ENCODE results near the gene ATRN.

The ATRN gene

DNA sequence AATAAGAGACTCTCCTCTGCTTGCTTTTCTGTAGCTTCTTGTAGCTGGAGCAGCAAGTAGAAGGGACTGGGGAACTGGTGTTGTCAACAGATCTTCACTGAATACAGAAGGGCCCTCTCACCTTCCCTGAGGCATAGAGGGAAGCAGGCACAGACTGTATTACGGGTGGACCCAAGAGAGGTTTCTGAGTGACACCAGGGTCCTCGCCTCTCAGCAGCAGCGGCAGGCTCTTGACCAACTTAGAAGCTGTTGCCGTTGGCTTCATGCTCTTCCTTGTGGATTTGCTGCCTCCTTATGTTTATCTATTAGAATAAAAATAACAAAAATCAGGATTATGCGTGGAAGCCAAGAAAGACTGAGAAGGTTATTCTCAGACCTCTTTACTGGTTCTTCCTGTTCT is 160.7 kb downstream of the ATRN start:
- H3K4me1 ChIP-seq (ENCODE audit: control insufficient read depth in 1 of 2, insufficient read depth in 2 of 2, low read length in 2 of 2) = no peaks in the 10 kb centered on the region
- no peaks in the 10 kb centered on the region for H3K27me3 ChIP-seq (ENCODE audit: insufficient read depth, low read length)
- H2AFZ ChIP-seq (ENCODE audit: insufficient read depth, low read length, poor library complexity) = no peak overlapping the region
- no peak overlapping the region for H4K91ac ChIP-seq (ENCODE audit: low read depth, low read length)
- no peak overlapping the region for H2BK120ac ChIP-seq (ENCODE audit: insufficient read depth, low read length, poor library complexity)
- no peak overlapping the region for H2BK12ac ChIP-seq (ENCODE audit: low read length)
- no peak for DNase-seq
- H3K79me1 ChIP-seq (ENCODE audit: low read length) = no peaks in the 10 kb centered on the region
- no peak overlapping the region for H3K27ac ChIP-seq (ENCODE audit: low read depth, low read length)
- H2AK5ac ChIP-seq (ENCODE audit: low read length) = no peak overlapping the region
- H3K14ac ChIP-seq (ENCODE audit: low read length) = no peak overlapping the region
- no peak overlapping the region for H3K4me3 ChIP-seq (ENCODE audit: low read depth, low read length)
- no peak overlapping the region for H3K9ac ChIP-seq (ENCODE audit: low read length)
- H3K23ac ChIP-seq (ENCODE audit: low read length) = no peak overlapping the region
- H3K4me2 ChIP-seq (ENCODE audit: low read length) = no peak overlapping the region
- WGBS (ENCODE audit: extremely low coverage, insufficient coverage, insufficient read length) = no CpG with 5 or more reads among the region's 5 CpGs
- peaks cover 0 to 2% of the 10 kb centered on the region in 2 experiments for H3K36me3 ChIP-seq (ENCODE audit: control insufficient read depth in 1 of 2, insufficient read depth in 2 of 2, low read length in 2 of 2)
- no peak overlapping the region for H4K12ac ChIP-seq (ENCODE audit: low read depth, low read length)
- H2BK5ac ChIP-seq (ENCODE audit: low read depth, low read length, poor library complexity) = no peak overlapping the region
- H3K18ac ChIP-seq (ENCODE audit: low read length) = no peak overlapping the region
- no peaks in the 10 kb centered on the region for H3K9me3 ChIP-seq (ENCODE audit: insufficient read depth, low read depth, low read length)
- no peak overlapping the region for H4K8ac ChIP-seq (ENCODE audit: low read depth, low read length)
- no peak overlapping the region for H3K4ac ChIP-seq (ENCODE audit: low read depth, low read length)
- no peaks in the 10 kb centered on the region for H3K79me2 ChIP-seq (ENCODE audit: control insufficient read depth, insufficient read depth, low read length, poor library complexity)

DNA sequence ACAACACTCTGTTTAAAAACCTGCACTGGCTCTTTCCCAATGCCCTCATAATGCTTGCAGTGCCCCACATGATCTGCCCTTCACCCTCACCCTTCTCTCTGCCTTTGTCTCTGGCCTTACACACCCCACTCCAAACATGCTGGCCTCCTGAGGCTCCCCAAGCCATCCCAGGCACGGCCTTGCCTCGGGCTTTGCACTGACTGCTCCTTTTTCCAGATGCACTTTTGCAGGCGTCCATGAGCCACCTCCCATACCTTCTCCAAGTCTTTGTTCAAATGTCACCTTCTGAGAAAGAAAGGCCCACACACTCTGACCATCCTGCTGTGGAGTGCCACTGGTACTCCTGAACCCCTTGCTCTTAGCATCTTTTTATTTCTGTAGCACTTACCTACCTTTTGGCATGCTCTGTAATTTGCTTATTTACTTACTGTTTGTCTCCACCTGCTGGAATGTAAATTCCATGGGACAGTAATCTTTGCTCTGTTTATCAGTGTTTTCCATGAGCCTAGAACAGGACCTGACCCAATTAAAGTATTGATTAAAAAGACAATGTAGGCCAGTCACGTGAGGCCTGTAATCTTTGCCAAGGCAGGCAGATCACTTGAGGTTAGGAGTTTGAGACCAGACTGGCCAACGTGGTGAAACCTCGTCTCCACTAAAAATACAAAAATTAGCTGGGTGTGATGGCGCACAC is 161.6 kb downstream of the ATRN start:
- no peak overlapping the region for H3K18ac ChIP-seq (ENCODE audit: low read length)
- H3K79me1 ChIP-seq (ENCODE audit: low read length) = no peaks in the 10 kb centered on the region
- no peaks in the 10 kb centered on the region for H3K27me3 ChIP-seq (ENCODE audit: insufficient read depth, low read length)
- H3K9me3 ChIP-seq (ENCODE audit: insufficient read depth, low read depth, low read length) = no peaks in the 10 kb centered on the region
- no peak overlapping the region for H2AFZ ChIP-seq (ENCODE audit: insufficient read depth, low read length, poor library complexity)
- H2BK12ac ChIP-seq (ENCODE audit: low read length) = no peak overlapping the region
- WGBS (ENCODE audit: extremely low coverage, insufficient coverage, insufficient read length) = no CpG with 5 or more reads among the region's 7 CpGs
- H2BK120ac ChIP-seq (ENCODE audit: insufficient read depth, low read length, poor library complexity) = no peak overlapping the region
- no peak overlapping the region for H2BK5ac ChIP-seq (ENCODE audit: low read depth, low read length, poor library complexity)
- no peak overlapping the region for H3K14ac ChIP-seq (ENCODE audit: low read length)
- no peak overlapping the region for H3K23ac ChIP-seq (ENCODE audit: low read length)
- H3K4me1 ChIP-seq (ENCODE audit: control insufficient read depth in 1 of 2, insufficient read depth in 2 of 2, low read length in 2 of 2) = no peaks in the 10 kb centered on the region
- H3K4me2 ChIP-seq (ENCODE audit: low read length) = no peak overlapping the region
- no peak overlapping the region for H3K4ac ChIP-seq (ENCODE audit: low read depth, low read length)
- H3K79me2 ChIP-seq (ENCODE audit: control insufficient read depth, insufficient read depth, low read length, poor library complexity) = no peaks in the 10 kb centered on the region
- peak overlapping the region; percentile 28 for H3K9ac ChIP-seq (ENCODE audit: low read length)
- peaks cover under 1 to 2% of the 10 kb centered on the region in 2 experiments for H3K36me3 ChIP-seq (ENCODE audit: control insufficient read depth in 1 of 2, insufficient read depth in 2 of 2, low read length in 2 of 2)
- no peak for DNase-seq
- H3K4me3 ChIP-seq (ENCODE audit: low read depth, low read length) = no peak overlapping the region
- no peak overlapping the region for H2AK5ac ChIP-seq (ENCODE audit: low read length)
- H4K8ac ChIP-seq (ENCODE audit: low read depth, low read length) = no peak overlapping the region
- H4K91ac ChIP-seq (ENCODE audit: low read depth, low read length) = no peak overlapping the region
- no peak overlapping the region for H3K27ac ChIP-seq (ENCODE audit: low read depth, low read length)
- no peak overlapping the region for H4K12ac ChIP-seq (ENCODE audit: low read depth, low read length)

DNA sequence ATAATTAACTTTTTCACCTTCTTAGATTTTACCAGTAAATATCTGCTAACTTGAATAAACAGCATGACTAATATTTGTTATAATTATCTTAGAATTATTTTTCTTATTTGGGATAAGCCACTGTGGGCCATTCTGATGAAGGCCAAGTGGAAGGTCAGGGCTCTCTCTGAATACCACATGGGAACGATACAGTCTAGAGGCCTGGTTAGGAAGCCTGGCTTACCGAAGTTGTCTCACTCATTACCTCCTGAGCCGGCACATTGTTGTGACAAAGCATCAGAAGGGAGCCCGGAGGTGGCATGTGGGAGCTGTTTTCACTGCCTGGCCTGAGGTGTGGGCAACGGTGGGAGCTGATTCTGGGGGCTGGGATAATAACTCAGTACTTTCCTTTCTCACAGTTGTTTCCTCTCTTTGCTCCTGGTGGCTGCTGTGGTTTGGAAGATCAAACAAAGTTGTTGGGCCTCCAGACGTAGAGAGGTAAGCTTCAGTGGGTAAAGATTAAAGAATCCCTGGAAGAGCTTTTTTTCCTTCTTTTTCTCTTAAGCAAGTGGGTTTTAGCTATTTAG is 163.2 kb downstream of the ATRN start:
- H4K12ac ChIP-seq (ENCODE audit: low read depth, low read length) = no peak overlapping the region
- no peak overlapping the region for H2AFZ ChIP-seq (ENCODE audit: insufficient read depth, low read length, poor library complexity)
- H3K18ac ChIP-seq (ENCODE audit: low read length) = no peak overlapping the region
- no peak overlapping the region for H2BK12ac ChIP-seq (ENCODE audit: low read length)
- H3K4me2 ChIP-seq (ENCODE audit: low read length) = no peak overlapping the region
- DNase-seq = no peak
- H3K27me3 ChIP-seq (ENCODE audit: insufficient read depth, low read length) = no peaks in the 10 kb centered on the region
- no CpG with 5 or more reads among the region's 6 CpGs for WGBS (ENCODE audit: extremely low coverage, insufficient coverage, insufficient read length)
- no peak overlapping the region for H2BK5ac ChIP-seq (ENCODE audit: low read depth, low read length, poor library complexity)
- H3K27ac ChIP-seq (ENCODE audit: low read depth, low read length) = no peak overlapping the region
- H3K36me3 ChIP-seq (ENCODE audit: control insufficient read depth in 1 of 2, insufficient read depth in 2 of 2, low read length in 2 of 2) = peaks cover 2% of the 10 kb centered on the region in 2 experiments
- no peaks in the 10 kb centered on the region for H3K4me1 ChIP-seq (ENCODE audit: control insufficient read depth in 1 of 2, insufficient read depth in 2 of 2, low read length in 2 of 2)
- H3K9me3 ChIP-seq (ENCODE audit: insufficient read depth, low read depth, low read length) = no peaks in the 10 kb centered on the region
- no peak overlapping the region for H3K4ac ChIP-seq (ENCODE audit: low read depth, low read length)
- no peak overlapping the region for H3K14ac ChIP-seq (ENCODE audit: low read length)
- no peaks in the 10 kb centered on the region for H3K79me2 ChIP-seq (ENCODE audit: control insufficient read depth, insufficient read depth, low read length, poor library complexity)
- H4K91ac ChIP-seq (ENCODE audit: low read depth, low read length) = no peak overlapping the region
- H2AK5ac ChIP-seq (ENCODE audit: low read length) = no peak overlapping the region
- H3K9ac ChIP-seq (ENCODE audit: low read length) = no peak overlapping the region
- H3K79me1 ChIP-seq (ENCODE audit: low read length) = no peaks in the 10 kb centered on the region
- no peak overlapping the region for H4K8ac ChIP-seq (ENCODE audit: low read depth, low read length)
- no peak overlapping the region for H3K23ac ChIP-seq (ENCODE audit: low read length)
- H3K4me3 ChIP-seq (ENCODE audit: low read depth, low read length) = no peak overlapping the region
- no peak overlapping the region for H2BK120ac ChIP-seq (ENCODE audit: insufficient read depth, low read length, poor library complexity)

DNA sequence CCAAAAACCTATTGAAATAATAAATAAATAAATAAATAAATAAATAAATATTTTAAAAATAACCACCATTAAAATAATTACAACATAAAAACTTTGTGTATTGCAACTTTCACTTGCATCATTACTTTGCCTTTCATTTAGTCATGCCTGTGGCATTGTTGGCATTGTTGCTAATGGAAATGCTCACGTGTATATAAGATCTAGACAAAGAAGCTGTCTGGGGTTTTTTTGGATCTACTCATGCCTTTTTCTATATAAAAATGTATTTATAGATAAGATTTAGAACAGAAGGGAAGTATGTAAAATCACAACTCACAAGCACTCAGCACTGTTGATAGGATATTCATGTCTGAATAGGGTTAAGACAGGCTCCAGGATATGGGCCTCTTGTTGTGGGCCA is 164.5 kb downstream of the ATRN start:
- no peaks in the 10 kb centered on the region for H3K4me1 ChIP-seq (ENCODE audit: control insufficient read depth in 1 of 2, insufficient read depth in 2 of 2, low read length in 2 of 2)
- no peaks in the 10 kb centered on the region for H3K27me3 ChIP-seq (ENCODE audit: insufficient read depth, low read length)
- H3K4me2 ChIP-seq (ENCODE audit: low read length) = no peak overlapping the region
- H3K27ac ChIP-seq (ENCODE audit: low read depth, low read length) = no peak overlapping the region
- no peak overlapping the region for H4K91ac ChIP-seq (ENCODE audit: low read depth, low read length)
- H2BK120ac ChIP-seq (ENCODE audit: insufficient read depth, low read length, poor library complexity) = no peak overlapping the region
- H3K9me3 ChIP-seq (ENCODE audit: insufficient read depth, low read depth, low read length) = no peaks in the 10 kb centered on the region
- H3K23ac ChIP-seq (ENCODE audit: low read length) = no peak overlapping the region
- no peak overlapping the region for H4K8ac ChIP-seq (ENCODE audit: low read depth, low read length)
- H4K12ac ChIP-seq (ENCODE audit: low read depth, low read length) = no peak overlapping the region
- no peak overlapping the region for H3K4ac ChIP-seq (ENCODE audit: low read depth, low read length)
- no peak overlapping the region for H3K9ac ChIP-seq (ENCODE audit: low read length)
- no peak overlapping the region for H3K14ac ChIP-seq (ENCODE audit: low read length)
- no peak overlapping the region for H3K4me3 ChIP-seq (ENCODE audit: low read depth, low read length)
- no peak overlapping the region for H2BK5ac ChIP-seq (ENCODE audit: low read depth, low read length, poor library complexity)
- no peak overlapping the region for H2AFZ ChIP-seq (ENCODE audit: insufficient read depth, low read length, poor library complexity)
- no CpG with 5 or more reads among the region's 1 CpG for WGBS (ENCODE audit: extremely low coverage, insufficient coverage, insufficient read length)
- DNase-seq = peak; percentile 3 to 77
- peaks cover 2% of the 10 kb centered on the region in 2 experiments for H3K36me3 ChIP-seq (ENCODE audit: control insufficient read depth in 1 of 2, insufficient read depth in 2 of 2, low read length in 2 of 2)
- H3K18ac ChIP-seq (ENCODE audit: low read length) = no peak overlapping the region
- H3K79me2 ChIP-seq (ENCODE audit: control insufficient read depth, insufficient read depth, low read length, poor library complexity) = no peaks in the 10 kb centered on the region
- H2AK5ac ChIP-seq (ENCODE audit: low read length) = no peak overlapping the region
- no peaks in the 10 kb centered on the region for H3K79me1 ChIP-seq (ENCODE audit: low read length)
- H2BK12ac ChIP-seq (ENCODE audit: low read length) = no peak overlapping the region
